ENCODE results near the gene TTPAL.

Gene TTPAL

GRCh38 chr20:44479643-44480042 lies 4.0 kb downstream of the TTPAL start (continued):
- TF ChIP-seq ZBTB11 (tag by site-specific recombination; conservative IDR thresholded peaks at IDR 0.05; ENCODE audit: low read depth) (no peak), ZNF555 (tag by site-specific recombination; conservative IDR thresholded peaks at IDR 0.05) (no peak)

GRCh38 chr20:44480097-44480496 lies 4.4 kb downstream of the TTPAL start:
- Histone ChIP-seq H3K4me1 (ENCODE audit: control insufficient read depth, insufficient read depth, low read length) (no peaks in the 10 kb centered on the region), H3K36me3 (ENCODE audit: control insufficient read depth in 2 of 2, insufficient read depth in 1 of 2, low read length in 2 of 2) (peaks cover 8 to 52% of the 10 kb centered on the region in 2 experiments; a peak in 2 of 3 replicates), H3K9me3 (ENCODE audit: control insufficient read depth, insufficient read depth, low read depth, low read length) (no peaks in the 10 kb centered on the region), H3K27ac (ENCODE audit: extremely low read depth, low read depth, low read length) (no peak overlapping the region), H3K4me3 (ENCODE audit: low read depth, low read length) (no peak overlapping the region)
- CTCF ChIA-PET = interaction anchor here (0.7 to 0.9 kb wide), 4 partner anchors 13 to 363 kb away, joined by 3 read pairs; no protein-coding TSS in a partner anchor
- TF ChIP-seq ZNF549 (tag by site-specific recombination; IDR thresholded peaks at IDR 0.05) (no peak), ZNF302 (tag by site-specific recombination; IDR thresholded peaks at IDR 0.05; ENCODE audit: low read depth) (no peak), AEBP2 (tag by site-specific recombination; IDR thresholded peaks at IDR 0.05; ENCODE audit: borderline replicate concordance) (no peak), ZNF555 (tag by site-specific recombination; conservative IDR thresholded peaks at IDR 0.05) (no peak), ZNF626 (tag by site-specific recombination; IDR thresholded peaks at IDR 0.05) (no peak), ZNF658 (tag by site-specific recombination; IDR thresholded peaks at IDR 0.05) (no peak), ZNF514 (tag by site-specific recombination; IDR thresholded peaks at IDR 0.05) (no peak), BCL6B (tag by site-specific recombination; IDR thresholded peaks at IDR 0.05) (no peak), ZNF214 (tag by site-specific recombination; IDR thresholded peaks at IDR 0.05; ENCODE audit: borderline replicate concordance) (no peak), ZNF548 (tag by site-specific recombination; IDR thresholded peaks at IDR 0.05) (no peak), ZNF394 (tag by site-specific recombination; IDR thresholded peaks at IDR 0.05; ENCODE audit: borderline replicate concordance) (no peak), ZNF138 (tag by site-specific recombination; IDR thresholded peaks at IDR 0.05; ENCODE audit: borderline replicate concordance) (no peak), ZNF280D (tag by site-specific recombination; IDR thresholded peaks at IDR 0.05) (no peak), RBAK (tag by site-specific recombination; IDR thresholded peaks at IDR 0.05) (no peak), ZNF670 (tag by site-specific recombination; IDR thresholded peaks at IDR 0.05; ENCODE audit: low read depth) (no peak), ZNF148 (tag by site-specific recombination; IDR thresholded peaks at IDR 0.05; ENCODE audit: borderline replicate concordance) (no peak), ZNF24 (tag by site-specific recombination; IDR thresholded peaks at IDR 0.05) (no peak), ZNF114 (tag by site-specific recombination; IDR thresholded peaks at IDR 0.05) (no peak), ZNF768 (tag by site-specific recombination; IDR thresholded peaks at IDR 0.05) (no peak)
- POLR2A ChIA-PET = no interaction called here
